Loucy (cell line): ENCODE data around the gene HYI.

Source experiments
- CTCF ChIP-seq: fragments of 200-600 bp; sonication (generic); conservative IDR thresholded peaks from 2 replicates; pipeline ENCODE4 v1.5.1; 2014; ENCODE audit warnings: mild to moderate bottlenecking, antibody characterized with exemption, low read length
- EZH2phosphoT487 ChIP-seq: fragments of 200-600 bp; IDR thresholded peaks from 2 replicates; pipeline ENCODE4 v1.6.1; 2018; ENCODE audit warnings: antibody characterized with exemption, mild to moderate bottlenecking, moderate library complexity, borderline replicate concordance

- TF ChIP-seq CTCF (no peak), EZH2phosphoT487 (no peak)
Measured at GRCh38 chr1:43438576-43438952, 15.2 kb downstream of the HYI start.
